PC-9 (cell line): ENCODE results near the gene CPED1. TPM values are rescaled to one million over a fixed set of nuclear protein-coding genes. Genes with fewer than 3 reads are reported as not detected.
"Not testable (repeated sequence)": the region's sequence is repeated elsewhere in the genome, so short reads cannot be mapped to it uniquely, and the experiment has no call there.

Experiments used
- BruUV-seq: library from RNA; stranded (reverse); fragments of 400-500 nt; replicated peaks from 2 replicates; lab custom pipeline; 2021; lab: Mats Ljungman, UMichigan
- CTCF ChIA-PET: fragments of 300-600 bp; sonication (Branson Sonifier 250); formaldehyde crosslinking; loops from one replicate; lab custom pipeline; 2022; ENCODE audit warnings: antibody characterized with exemption; lab: Charles Lee
- POLR2A ChIA-PET: fragments of 300-600 bp; sonication (Branson Sonifier 250); formaldehyde crosslinking; loops from one replicate; lab custom pipeline; 2022; ENCODE audit warnings: antibody characterized with exemption; ENCODE audit not compliant: unreplicated experiment; lab: Charles Lee
- DNase-seq, 2 experiments: peaks; one replicate each; pipeline versions ENCODE4 v3.0.0 to v3.0.0-alpha.2; 2015 to 2022; ENCODE audit warnings: mixed read lengths in 1 of 2
- H2AFZ ChIP-seq: fragments of 200-600 bp; sonication (generic); 2 replicates; pipeline ENCODE4 v1.8.1; 2017; ENCODE audit warnings: antibody characterized with exemption
- H3F3A ChIP-seq: fragments of 200-600 bp; sonication (generic); 2 replicates; pipeline ENCODE4 v1.8.1; 2017; ENCODE audit warnings: antibody characterized with exemption, mild to moderate bottlenecking, low read depth; ENCODE audit not compliant: insufficient read depth
- H3K27ac ChIP-seq: fragments of 200-600 bp; sonication (generic); 2 replicates; pipeline ENCODE4 v1.6.1; 2016; ENCODE audit warnings: mixed run types
- H3K27me3 ChIP-seq: fragments of 200-600 bp; sonication (generic); 2 replicates; pipeline ENCODE4 v1.6.1; 2016; ENCODE audit warnings: low read depth, mixed run types; ENCODE audit not compliant: insufficient read depth
- H3K36me3 ChIP-seq: fragments of 200-600 bp; sonication (generic); 2 replicates; pipeline ENCODE4 v1.6.1; 2016; ENCODE audit warnings: low read depth, mixed run types
- H3K4me1 ChIP-seq: fragments of 200-600 bp; sonication (generic); replicated peaks from 2 replicates; pipeline ENCODE4 v1.6.1; 2016; ENCODE audit warnings: mixed run types; ENCODE audit not compliant: insufficient read depth
- H3K4me2 ChIP-seq: fragments of 200-600 bp; sonication (generic); 2 replicates; pipeline ENCODE4 v1.6.1; 2017; ENCODE audit warnings: mixed run types
- H3K4me3 ChIP-seq: fragments of 200-600 bp; sonication (generic); 2 replicates; pipeline ENCODE4 v1.6.1; 2016; ENCODE audit warnings: mixed run types
- H3K79me2 ChIP-seq: fragments of 200-600 bp; sonication (generic); 2 replicates; pipeline ENCODE4 v1.6.1; 2017; ENCODE audit warnings: low read depth, mixed run types
- H3K9me2 ChIP-seq: fragments of 200-600 bp; sonication (generic); 2 replicates; pipeline ENCODE4 v1.8.1; 2017; ENCODE audit warnings: mild to moderate bottlenecking; ENCODE audit not compliant: insufficient read depth
- H3K9me3 ChIP-seq: fragments of 200-600 bp; sonication (generic); 2 replicates; pipeline ENCODE4 v1.8.1; 2016; ENCODE audit warnings: low read depth; ENCODE audit not compliant: insufficient read depth
- H4K20me1 ChIP-seq: fragments of 200-600 bp; sonication (generic); 2 replicates; pipeline ENCODE4 v1.8.1; 2017; ENCODE audit not compliant: insufficient read depth
- EZH2 ChIP-seq: fragments of 200-600 bp; sonication (generic); IDR thresholded peaks from 2 replicates; pipeline ENCODE4 v1.8.0; 2017; ENCODE audit warnings: antibody characterized with exemption, low read depth
- intact Hi-C: fragments of 100-400 bp; cut with micrococcal nuclease; formaldehyde crosslinking; loops from one replicate; pipeline ENCODE4 v1.10.0; 2022; ENCODE audit not compliant: unreplicated experiment
- total RNA-seq: library from RNA; stranded (reverse); gene quantifications from 2 replicates; pipeline ENCODE4 v1.2.3, GENCODE V29; 2021
- TF ChIP-seq, protein P1 (sequence below): fragments of 200-600 bp; sonication (generic); conservative IDR thresholded peaks from 2 replicates; pipeline ENCODE4 v1.6.1; 2017; ENCODE audit warnings: mixed run types, antibody characterized with exemption, mild to moderate bottlenecking, moderate library complexity

The CPED1 gene
- total RNA-seq, 1 experiment from 2014 or later, result 2.4 TPM

DNA sequence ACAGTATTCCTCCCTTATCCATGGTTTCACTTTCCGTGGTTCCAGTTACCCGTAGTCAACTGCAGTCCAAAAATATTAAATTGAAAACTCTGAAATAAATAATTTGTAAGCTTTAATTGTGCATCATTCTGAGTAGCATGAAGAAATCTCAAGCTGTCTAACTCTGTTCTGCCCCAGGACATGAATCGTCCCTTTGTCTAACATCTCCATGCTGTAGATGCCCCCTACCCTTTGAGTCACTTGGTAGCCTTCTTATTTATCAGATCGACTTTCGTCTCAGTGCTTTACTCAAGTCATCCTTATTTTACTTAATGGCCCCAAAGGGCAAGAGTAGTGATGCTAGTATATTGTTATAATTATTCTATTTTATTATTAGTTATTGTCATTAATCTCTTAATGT lies 41.8 kb downstream of the CPED1 start:
- ChIA-PET CTCF (no interaction called here), POLR2A (no interaction called here)
- Histone ChIP-seq H3K9me2 (no peaks in the 10 kb centered on the region), H4K20me1 (no peaks in the 10 kb centered on the region), H3K4me2 (no peak overlapping the region), H3K27ac (no peak overlapping the region), H3F3A (no peaks in the 10 kb centered on the region), H3K27me3 (no peaks in the 10 kb centered on the region), H3K4me3 (no peak overlapping the region), H3K4me1 (no peaks in the 10 kb centered on the region), H3K36me3 (no peaks in the 10 kb centered on the region), H2AFZ (no peak overlapping the region), H3K9me3 (no peaks in the 10 kb centered on the region), H3K79me2 (no peaks in the 10 kb centered on the region)
- no peak for TF ChIP-seq EZH2
- TF ChIP-seq, protein P1, sequence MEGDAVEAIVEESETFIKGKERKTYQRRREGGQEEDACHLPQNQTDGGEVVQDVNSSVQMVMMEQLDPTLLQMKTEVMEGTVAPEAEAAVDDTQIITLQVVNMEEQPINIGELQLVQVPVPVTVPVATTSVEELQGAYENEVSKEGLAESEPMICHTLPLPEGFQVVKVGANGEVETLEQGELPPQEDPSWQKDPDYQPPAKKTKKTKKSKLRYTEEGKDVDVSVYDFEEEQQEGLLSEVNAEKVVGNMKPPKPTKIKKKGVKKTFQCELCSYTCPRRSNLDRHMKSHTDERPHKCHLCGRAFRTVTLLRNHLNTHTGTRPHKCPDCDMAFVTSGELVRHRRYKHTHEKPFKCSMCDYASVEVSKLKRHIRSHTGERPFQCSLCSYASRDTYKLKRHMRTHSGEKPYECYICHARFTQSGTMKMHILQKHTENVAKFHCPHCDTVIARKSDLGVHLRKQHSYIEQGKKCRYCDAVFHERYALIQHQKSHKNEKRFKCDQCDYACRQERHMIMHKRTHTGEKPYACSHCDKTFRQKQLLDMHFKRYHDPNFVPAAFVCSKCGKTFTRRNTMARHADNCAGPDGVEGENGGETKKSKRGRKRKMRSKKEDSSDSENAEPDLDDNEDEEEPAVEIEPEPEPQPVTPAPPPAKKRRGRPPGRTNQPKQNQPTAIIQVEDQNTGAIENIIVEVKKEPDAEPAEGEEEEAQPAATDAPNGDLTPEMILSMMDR, result no peak
- DNase-seq, result no peak
- BruUV-seq, result no TSS peak
- intact Hi-C loops, result no loop called here

DNA sequence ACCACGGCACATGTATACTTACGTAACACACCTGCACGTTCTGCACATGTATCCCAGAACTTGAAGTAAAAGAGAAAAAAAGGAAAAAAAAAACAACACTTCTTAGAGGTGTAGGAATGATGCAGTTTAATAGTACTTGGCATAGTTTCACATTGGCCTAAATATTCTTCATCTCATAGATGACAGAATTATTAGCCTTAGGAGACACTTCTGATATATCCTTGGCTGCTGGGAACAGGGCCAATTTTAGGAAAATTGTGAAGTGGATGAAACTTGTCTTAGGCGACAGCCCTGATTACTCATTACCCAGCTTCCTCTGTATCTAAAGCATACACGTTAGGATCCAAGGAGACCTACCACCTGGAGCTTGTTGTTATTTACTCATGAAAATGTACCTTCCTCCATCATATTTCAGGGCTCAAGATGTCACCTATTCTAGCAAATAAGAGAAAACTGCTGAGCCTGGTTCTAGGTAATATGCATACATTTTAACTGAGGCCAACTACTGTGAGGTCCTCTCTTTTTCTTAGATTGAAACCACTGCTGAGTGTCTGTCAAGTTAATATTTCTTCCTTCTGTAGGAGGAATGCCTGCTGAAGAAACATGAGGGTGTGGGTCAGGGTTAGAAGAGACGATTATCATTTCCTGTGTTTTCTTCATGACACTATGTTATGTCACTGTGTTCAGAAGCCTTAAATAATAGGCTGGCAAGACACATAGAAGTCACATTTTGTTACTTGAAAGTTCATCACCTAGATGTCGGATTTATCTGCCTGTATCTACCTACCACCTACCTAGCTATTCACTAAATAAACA lies 44.3 kb downstream of the CPED1 start:
- no peak overlapping the region for H2AFZ ChIP-seq
- no peaks in the 10 kb centered on the region for H3K36me3 ChIP-seq
- no peak overlapping the region for H3K27ac ChIP-seq
- POLR2A ChIA-PET, result no interaction called here
- no peak for DNase-seq
- H3K27me3 ChIP-seq, result no peaks in the 10 kb centered on the region
- no peaks in the 10 kb centered on the region for H3F3A ChIP-seq
- no peaks in the 10 kb centered on the region for H4K20me1 ChIP-seq
- no peak overlapping the region for H3K4me3 ChIP-seq
- H3K9me2 ChIP-seq, result no peaks in the 10 kb centered on the region
- H3K4me1 ChIP-seq, result no peaks in the 10 kb centered on the region
- BruUV-seq, result no TSS peak
- H3K4me2 ChIP-seq, result no peak overlapping the region
- intact Hi-C loops, result no loop called here
- H3K79me2 ChIP-seq, result no peaks in the 10 kb centered on the region
- TF ChIP-seq, protein P1, result no peak
- no peak for TF ChIP-seq EZH2
- no peaks in the 10 kb centered on the region for H3K9me3 ChIP-seq
- CTCF ChIA-PET, result no interaction called here

DNA sequence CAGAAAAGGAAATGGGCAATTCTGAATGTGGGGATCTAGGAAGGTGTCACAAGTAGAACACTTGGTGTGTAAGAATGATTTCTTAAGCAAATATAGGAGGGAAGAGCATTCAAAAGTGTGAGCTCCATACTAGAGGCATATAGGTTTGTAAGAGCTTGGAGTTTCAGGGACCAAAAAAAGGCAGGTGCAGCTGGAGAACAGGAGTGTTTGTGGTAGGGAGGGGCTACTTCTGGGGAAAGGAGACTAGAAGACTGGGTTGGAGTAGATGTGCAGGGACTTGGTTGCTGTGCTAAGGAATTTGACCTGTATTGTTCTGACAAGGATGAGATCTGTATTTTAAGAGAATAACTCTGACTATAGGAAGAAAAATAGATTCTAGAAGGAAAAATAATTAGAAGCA lies 46.4 kb downstream of the CPED1 start:
- H3K4me3 ChIP-seq, result no peak overlapping the region
- DNase-seq, result no peak
- no peaks in the 10 kb centered on the region for H3K27me3 ChIP-seq
- intact Hi-C loops, result no loop called here
- no peaks in the 10 kb centered on the region for H3K36me3 ChIP-seq
- H2AFZ ChIP-seq, result no peak overlapping the region
- no peaks in the 10 kb centered on the region for H3K79me2 ChIP-seq
- POLR2A ChIA-PET, result no interaction called here
- BruUV-seq, result no TSS peak
- no peaks in the 10 kb centered on the region for H3K9me3 ChIP-seq
- H3K4me1 ChIP-seq, result no peaks in the 10 kb centered on the region
- TF ChIP-seq EZH2, result no peak
- TF ChIP-seq, protein P1, result no peak
- H3F3A ChIP-seq, result no peaks in the 10 kb centered on the region
- H4K20me1 ChIP-seq, result no peaks in the 10 kb centered on the region
- H3K4me2 ChIP-seq, result no peak overlapping the region
- H3K27ac ChIP-seq, result no peak overlapping the region
- H3K9me2 ChIP-seq, result no peaks in the 10 kb centered on the region
- CTCF ChIA-PET, result interaction anchor here (0.9 kb wide), 1 partner anchor 569 kb away, joined by 3 read pairs; no protein-coding TSS in a partner anchor

DNA sequence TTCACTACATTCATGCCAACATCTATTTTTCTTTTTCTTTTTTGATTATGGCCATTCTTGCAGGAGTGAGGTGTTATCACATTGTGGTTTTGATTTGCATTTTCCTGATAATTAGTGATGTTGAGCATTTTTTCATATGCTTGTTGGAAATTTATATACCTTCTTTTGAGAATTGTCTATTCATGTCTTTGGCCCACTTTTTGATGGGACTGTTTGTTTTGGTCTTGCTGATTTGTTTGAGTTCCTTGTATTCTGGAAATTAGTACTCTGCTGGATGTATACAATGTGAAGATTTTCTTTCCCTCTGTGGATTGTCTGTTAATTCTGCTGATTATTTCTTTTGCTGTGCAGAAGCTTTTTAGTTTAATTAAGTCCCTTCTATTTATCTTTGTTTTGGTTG lies 48.3 kb downstream of the CPED1 start:
- H3K4me2 ChIP-seq, H3K4me1 ChIP-seq, POLR2A ChIA-PET, DNase-seq, H3K4me3 ChIP-seq, H2AFZ ChIP-seq, BruUV-seq, H3K36me3 ChIP-seq, H3K9me2 ChIP-seq, H4K20me1 ChIP-seq, H3K27ac ChIP-seq, H3K79me2 ChIP-seq, CTCF ChIA-PET, H3K9me3 ChIP-seq, H3K27me3 ChIP-seq, intact Hi-C loops, H3F3A ChIP-seq: not testable (repeated sequence)

- H3K4me2 ChIP-seq, H3K27me3 ChIP-seq, H4K20me1 ChIP-seq, H3K79me2 ChIP-seq, BruUV-seq, CTCF ChIA-PET, H3K9me3 ChIP-seq, H3K36me3 ChIP-seq, H3K9me2 ChIP-seq, POLR2A ChIA-PET, H3K4me3 ChIP-seq, H3K27ac ChIP-seq, H3F3A ChIP-seq, intact Hi-C loops, DNase-seq, H2AFZ ChIP-seq, H3K4me1 ChIP-seq: not testable (repeated sequence)
Observed at GRCh38 chr7:121037329-121037728, 48.8 kb downstream of the CPED1 start.
